Stimulated activated CD8-positive, alpha-beta memory T cell treated with anti-CD3 and anti-CD28 coated beads, Interleukin-15, amount 100 ng/mL, for 24 hours (primary cell): ENCODE data around the gene PCGF2.

ENCODE experiments used
- DNase-seq: peaks from one replicate; pipeline ENCODE4 v3.0.0-alpha.2; 2020; ENCODE audit warnings: low read depth

PCGF2 gene

DNA sequence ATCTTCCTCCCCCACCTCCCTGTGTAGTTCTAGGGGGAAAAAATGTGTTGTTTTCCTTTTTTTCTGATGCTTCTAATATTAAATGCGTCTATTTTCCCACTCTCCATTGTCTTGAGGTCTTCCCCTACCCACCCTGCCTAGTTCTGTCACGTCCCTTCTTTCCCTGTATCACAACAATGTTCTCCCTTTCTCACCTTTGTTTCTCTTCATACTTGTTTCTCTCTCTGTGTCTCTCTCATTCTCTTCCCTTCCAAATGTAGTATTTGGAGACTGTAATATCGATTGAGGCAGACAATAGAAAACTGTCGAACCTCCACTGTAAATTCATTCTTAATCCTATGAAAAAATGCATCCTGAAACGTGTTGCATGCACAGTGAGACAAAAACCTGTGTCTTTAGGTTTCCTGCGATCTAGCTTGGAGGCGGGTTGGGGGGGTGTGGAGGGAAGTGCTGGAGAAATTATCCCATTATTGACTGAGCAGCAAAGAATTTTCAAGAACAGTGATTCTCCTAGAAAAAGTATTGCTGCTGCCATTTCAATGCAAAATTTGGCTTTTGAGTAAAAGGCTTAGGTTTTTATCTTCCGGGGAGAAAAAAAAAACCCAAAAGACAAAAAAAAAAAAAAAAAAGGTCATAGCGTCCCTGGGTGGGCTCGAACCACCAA, 3.1 kb upstream of the PCGF2 start:
- no peak for DNase-seq

DNA sequence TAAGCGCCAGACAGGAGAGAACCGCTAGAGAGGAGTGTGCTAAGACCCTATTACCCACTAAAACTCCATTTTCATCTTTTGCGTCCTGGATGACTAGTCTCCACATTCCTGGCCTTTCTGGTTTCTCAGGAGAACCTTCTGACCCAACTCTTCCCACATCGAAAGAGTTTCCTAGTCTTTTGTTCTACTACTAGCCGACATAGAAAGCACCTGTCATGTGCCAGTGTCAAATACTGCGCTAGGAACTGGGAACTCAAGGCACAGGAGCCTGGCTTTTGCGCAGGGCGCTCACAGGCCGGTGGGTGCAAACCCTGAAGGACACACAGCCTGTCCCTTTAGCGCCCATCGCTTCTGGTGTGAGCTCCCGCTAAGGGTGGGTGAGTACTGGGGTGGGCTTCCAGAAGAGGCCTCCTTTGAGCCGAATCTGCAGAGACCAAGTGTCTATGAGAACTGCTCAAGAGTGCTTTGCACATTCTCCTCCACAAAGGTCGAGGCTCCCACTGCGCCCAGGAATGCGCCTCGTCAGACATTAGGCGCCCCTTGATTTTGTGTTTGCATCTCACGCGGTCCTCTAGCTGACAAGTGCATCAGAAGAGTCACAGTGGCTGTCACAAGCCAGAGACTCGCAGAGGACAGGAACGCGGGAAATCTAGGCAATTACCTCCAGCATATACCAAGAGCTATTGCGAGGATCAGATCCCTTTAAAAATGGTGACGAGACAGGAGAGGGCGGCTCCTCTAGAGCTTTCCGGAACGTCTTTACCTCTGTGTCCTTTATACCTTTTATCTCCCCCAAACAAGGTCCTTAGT, 2.4 kb upstream of the PCGF2 start:
- DNase-seq, result no peak

DNA sequence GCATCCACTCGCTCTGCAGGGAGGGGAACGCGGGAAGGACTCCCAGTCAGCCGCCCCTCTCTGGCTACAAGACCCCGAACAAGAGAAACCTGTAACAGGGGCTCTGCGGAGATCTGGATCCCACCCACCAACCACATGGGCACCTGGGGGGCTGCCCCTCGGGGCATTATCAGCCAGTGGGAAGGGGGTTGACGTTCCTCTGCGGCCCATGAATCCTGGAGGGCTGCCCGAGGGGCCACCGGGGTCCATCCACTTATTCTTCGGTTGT, 1.8 kb upstream of the PCGF2 start:
- DNase-seq, result no peak

DNA sequence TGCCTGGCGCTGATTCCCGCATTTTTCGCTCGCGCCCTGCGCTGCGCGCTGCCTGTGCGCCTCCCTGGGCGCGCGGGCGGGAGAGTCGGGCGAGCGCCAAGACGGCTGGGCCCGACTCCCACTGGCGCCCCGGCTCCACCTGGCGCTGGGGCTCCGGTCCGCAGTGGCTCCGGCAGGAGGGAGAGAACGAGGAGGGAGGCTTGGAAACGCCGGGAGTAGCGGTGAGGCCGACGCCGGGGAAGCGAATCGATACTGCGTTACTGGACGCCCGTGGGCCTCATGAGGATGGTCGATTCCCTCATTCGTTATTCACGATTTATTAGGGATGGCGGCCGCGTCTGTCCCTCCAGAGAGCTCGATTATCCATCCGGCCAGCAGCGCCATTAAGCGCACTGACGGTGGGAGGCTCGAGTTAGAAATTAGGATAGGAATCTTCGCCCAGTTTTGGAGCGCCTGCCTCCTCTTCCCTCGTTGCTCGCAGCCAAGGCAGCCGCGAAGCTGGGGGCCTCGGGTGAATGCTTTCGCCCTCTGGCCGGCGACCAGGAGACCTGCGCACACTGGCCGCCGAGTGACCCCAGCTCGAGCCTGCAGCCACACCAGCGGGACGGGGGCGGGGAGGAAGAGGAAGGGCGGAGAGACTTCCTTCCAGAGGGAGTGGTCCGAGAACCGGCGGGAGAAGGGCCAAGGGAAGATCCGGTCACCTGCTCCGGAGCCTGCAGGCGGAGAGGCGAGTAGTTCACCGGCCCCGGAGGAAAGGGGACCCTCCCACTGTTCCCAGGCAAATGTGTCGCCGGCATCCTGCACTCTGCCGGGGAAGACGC, 1.3 kb upstream of the PCGF2 start:
- DNase-seq, result no peak

DNA sequence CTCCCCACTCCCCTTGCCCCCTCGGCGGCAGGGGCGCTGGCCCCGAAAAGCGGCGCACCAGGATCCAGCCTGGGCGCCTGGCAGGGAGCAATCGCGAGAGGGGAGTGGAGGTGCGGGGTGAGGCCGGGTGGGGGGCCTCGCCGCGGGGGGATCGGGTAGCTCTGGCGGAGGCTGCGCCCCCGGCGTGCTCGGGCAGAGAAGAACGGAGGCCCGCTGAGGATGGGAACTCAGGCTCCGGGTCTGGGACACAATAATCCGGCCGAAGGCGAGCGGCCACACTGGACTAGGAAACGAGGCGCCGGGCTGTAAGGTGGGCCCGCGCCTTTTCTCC, 721 bp upstream of the PCGF2 start:
- no peak for DNase-seq

DNA sequence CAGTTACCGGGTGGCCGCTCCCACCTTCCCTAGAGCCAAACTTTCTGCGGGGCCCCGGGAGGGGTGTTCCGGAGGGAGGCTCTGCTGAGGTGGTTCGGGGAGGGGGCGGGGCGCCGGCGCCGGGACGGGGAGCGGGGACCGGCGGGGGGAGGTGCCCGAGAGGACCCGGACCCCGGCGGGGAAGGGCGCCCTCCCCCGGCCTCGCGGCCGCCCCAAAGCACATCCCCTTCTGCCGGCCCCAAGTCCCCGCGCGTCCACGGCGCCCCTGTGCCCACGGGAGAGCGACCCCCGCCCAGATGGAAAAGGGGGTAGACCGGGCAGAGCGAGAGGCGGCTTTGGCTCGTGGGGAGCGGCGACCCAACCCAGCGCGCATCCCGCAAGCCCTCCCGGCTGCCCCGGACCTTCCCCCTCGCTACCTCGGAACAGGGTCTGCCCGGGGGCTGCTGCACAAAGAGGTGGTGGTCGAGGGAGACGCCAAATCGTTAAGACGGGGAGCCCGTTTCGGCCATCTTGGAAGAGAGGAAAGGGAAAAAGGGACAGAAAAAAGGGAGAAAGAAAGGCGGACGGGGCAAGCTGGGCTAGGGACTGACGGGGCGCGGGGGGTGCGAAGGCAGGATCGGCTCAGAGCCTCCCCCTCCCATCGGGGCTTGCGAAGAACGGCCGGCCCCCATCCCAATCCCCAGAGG, 530 bp downstream of the PCGF2 start:
- DNase-seq, result no peak

DNA sequence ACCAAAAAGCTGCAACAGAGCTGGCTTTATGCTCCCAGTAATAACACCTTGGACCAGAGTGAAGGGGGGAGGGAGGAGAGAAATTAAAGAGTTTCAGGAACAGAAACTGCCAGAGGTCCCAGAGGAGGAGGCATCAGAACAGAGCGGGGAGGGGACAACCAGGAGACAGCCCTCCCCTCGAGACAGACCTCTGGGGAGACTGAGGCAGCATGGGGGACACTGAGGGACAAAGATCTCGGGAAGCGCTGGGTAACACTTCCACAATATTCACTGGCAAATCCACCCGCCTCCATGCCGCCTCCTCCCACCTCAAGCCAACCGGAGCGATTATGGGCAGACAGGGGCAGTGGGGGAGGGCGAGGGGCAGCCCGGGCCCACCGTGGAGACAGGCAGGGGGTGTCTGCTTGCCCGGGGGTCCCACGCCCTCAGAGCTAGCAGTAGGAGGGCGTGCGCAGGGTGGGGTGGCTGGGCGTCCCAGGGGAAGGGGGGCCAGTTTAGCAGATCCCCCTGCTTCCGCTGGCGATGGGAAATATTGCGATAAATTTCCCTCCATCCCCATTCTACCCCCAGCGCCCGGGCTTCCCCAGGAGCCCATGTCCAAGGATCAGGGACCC, 1.2 kb downstream of the PCGF2 start:
- no peak for DNase-seq

DNA sequence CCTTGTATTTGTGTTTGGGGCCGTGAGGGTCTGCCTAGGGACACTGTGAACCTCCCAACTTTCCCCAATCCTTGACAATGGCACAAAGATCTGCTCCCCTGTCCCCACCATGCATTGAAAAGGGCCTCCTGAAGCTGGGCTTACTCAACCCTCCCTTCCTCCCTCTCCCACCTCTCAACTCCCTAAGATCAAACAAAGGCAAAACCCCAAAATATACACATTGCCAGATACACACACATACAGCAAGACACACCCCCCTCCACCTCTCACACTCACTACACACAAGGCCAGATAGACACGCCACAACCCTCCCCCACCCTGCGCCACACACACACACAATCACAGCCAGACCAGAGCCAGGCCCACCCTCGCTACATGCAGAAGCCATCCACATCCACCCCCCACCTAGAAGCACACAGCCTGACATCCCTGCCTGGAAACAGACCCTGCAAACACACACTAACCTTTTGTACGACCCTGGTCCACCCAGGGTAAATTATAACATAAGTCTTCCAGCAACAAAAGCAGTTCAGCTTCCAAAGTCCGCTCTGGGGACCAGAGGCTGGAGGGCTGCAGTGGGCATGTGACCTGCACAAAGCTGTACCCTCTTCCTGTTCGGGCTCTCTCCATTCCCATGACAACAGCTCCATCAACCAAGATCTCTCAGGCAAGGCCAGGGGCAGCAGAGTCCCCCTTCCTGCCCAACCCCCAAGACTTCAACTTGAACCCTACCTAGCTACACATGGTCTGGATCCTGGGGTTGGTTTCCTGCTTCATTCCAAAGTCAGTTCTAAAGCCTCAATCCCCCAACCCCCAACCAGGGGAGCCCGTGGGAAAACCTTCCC, 1.9 kb downstream of the PCGF2 start:
- no peak for DNase-seq

DNA sequence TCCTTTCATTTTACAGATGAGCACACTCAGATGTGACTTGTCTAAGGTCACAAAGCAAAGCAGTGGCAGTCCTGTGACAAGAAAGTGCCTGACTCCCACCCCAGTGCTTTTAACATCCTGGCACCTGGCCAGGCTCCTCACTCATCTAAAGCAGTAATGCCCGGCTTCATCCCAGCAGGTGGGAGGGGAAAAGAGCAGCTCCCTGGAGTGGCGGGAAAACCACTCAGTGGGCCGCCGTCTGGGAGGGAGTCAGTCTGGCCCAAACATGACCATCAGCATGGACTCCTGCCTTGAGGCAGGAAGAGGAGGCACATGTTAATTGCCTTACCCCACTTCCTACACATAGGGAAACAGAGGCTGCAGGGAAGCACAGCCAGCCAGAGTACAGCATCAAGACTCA, 2.6 kb downstream of the PCGF2 start:
- DNase-seq, result no peak

DNA sequence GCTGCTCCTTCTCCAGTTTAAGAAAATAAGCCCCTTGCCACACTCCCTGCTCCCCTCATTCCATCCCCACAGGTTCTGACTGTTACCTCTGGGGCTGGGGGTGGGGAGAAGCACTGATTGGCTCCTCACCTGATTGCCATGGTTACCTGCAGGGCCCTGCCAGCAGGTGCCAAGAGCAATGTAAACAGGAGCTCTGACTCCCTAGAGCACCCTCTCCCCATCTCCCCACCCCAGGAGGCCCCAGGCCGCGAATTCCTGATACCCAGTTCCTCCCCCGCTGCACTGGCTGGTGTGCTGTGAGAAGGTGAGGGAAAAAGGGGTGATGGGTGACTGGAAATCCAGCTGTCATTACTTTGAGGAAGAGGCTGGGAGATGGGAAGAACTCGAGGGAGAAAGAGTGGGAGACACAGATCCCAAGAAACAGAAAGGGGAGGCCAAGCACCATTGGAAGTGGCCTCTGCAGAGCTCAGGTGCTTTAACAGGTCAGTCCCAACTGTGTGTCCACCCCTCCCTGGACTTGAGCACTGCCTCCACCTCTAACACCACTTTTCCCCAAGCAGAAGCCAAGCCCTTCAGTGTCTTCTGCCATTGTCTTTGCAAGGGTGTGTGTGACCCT, 4.5 kb downstream of the PCGF2 start:
- no peak for DNase-seq

DNA sequence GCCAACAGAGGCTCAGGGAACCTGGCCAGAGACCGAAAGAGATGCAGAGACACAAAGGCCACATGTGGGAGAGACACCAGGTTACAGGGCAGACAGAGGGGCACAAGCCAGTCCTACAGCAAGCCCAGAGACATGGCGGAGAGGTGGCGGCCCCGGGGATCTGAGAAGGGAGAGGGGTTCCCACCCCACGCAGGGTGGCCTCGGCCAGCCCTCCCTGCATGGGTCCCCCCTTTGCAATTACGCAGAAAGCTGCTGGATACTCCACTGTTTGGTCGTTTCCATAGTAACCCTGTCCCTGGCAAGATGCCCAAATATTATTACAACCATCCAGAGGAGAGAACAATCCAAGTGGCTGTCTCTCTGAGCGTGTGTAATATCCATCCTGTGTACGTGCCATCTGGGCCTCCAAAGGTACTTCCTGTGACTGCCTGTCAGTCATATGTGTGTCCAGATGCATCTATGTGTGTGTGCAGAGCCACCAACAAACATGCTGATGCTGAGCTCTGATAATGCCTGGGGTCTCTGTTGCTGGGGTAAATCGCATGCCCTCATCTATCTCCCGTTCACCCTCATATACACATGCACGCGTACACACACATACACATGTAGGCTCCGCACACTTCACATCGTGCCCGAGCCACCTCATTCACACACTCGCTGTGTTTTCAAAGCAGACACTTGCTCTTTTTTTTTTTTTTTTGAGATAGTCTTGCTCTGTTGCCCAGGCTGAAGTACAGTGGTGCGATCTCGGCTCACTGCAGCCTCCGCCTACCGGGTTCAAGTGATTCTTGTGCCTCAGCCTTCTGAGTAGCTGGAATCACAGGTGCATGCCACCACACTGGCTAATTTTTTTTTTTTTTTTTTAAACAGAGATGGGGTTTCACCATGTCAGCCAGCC, 5.5 kb downstream of the PCGF2 start:
- no peak for DNase-seq

DNA sequence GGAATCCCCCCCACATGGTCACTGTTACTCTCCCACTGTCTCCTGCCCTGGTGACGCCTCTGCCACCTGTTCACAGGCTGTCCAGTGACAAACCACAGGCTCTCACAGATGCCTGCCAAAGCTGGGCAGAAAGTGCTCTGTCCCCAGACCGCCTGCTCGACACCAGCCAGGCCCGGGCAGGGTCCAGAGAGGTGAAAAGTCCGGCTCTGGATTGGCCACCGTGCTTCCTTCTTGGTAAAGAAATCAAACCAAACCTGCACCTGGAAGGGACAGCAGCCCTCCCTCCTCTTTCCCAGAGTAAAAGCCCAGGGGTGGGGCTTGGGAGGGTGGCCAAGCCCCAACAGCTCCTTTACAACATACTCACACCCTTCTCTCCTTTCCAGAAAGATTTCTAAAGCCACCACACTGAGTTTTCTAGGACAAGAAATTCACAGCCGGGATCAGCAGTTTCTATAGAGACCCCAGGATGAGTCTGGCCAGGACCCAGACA, 6.2 kb downstream of the PCGF2 start:
- no peak for DNase-seq

DNA sequence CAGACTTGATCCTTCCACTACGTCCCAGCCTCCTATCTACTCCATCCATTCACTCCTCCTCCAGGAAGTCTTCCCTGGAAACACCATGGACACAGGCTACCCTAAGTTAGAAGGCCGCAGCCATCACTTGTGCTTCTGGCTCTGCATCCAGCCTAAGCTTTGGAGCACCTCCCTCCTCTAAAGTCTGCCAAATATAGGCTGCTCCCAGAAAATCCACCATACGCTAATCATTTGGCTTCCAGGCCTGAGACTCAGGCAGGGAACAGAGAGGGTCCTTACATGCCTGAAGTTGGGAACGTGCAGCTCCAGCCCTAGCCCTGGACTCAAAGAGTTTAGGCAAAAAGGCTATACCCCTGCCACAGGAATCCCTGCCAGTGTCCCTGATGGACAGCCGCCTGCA, 6.7 kb downstream of the PCGF2 start:
- no peak for DNase-seq

DNA sequence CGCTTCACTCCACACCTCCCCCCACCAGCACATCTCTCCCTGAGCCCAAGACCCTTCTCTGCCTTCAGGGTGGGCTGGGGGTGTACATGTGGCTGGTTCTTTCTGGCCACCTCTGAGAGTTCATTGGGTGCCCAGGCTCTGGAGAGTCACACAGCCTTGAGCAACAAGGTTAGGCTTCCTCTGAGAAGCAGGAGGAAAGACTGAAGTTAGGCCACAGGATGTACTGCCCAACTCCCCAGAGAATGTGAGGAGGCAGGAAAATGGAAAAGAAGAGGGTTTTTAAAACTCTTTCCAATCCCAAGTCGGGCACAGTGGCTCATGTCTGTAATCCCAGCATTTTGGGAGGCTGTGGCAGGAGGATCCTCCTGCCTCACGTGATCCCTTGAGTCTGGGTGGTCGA, 7.3 kb downstream of the PCGF2 start:
- DNase-seq, result no peak

DNA sequence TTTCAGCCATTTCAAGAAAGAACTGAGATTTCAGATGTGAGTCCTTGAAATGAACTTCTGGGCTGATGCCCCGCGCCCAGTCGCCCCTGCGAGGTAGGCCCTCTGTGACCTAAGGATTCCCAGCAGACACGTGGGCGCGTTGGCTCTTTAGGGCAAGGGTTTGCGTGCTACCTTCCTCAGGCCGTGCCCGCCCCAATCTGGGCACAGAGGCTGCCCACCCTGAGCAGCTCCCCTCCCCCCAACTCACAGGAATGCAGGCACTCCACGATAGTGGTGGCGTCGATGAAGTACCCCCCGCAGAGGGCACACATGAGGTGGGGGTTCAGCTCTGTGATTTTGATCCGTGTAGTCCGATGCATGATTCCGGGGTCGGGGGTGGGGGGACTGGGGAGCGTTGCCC, 8.1 kb downstream of the PCGF2 start:
- DNase-seq, result no peak

DNA sequence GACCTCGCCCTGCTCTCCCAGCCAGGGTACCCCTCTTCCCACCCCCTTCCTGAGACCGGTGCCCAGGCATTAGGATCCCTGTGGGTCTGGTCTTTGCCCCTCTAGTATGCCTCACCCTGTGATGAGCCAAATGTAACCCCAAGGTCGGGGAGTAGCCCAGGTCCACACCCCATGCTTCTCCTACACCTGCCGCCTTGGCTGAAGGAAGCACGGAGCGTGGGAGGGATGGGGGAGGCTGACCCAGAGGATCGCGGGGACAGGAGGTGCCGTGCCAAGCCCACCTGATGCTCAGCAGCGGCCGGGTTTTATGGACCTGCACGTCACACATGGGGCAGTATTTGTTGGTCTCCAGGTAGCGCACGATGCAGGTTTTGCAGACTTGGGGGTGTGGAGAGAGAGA, 8.8 kb downstream of the PCGF2 start:
- no peak for DNase-seq

DNA sequence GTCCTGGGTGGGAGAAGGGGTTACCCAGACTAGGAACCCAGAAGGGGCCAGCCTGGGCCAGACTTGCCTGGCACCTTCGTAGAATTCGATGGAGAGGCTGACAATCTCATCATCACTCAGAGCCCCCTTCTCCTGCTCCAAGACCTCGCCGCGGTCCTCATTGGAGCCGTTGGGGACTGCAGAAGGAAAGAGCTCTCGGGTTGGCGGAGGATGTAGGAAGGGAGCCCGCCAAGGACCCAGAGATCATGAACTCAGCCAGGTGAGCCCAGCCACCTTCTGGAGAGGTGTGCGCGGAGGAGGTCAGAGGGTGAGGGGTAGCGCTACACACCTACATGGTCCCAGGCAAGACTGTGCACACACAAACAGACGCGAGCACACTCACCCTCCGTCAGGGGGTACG, 9.4 kb downstream of the PCGF2 start:
- no peak for DNase-seq

DNA sequence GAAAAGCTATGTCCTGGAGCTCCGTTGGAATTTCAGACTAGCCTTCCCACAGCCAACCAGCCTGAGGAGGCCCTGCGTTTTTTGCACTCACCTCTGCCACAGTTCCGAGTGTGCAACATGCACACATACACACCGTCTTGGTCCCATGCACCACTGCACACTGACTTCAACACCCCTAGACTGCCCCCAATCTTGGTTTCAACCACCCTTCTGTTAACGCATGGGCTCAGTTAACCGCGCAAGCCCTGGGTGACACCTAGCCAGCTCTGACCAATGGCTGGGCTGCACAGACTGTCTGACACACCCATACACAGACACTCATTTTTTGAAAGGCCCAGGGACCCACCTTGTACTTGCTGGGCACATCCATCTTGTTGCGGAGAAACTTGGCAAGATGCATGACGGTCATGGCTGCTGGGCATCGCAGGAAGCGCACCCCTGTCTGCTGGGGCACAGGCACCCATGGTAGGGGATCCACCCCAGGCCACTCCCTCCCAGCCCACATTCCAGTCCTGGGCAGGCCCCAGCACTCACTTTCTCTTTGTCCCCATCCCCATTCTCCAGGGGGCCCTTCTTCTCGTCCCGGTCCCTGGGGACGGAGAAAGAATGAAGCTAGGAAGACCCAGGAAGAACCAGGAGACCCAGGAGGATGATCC, 10.0 kb downstream of the PCGF2 start:
- DNase-seq, result no peak
